NCI-H524 treated with DMSO at 0.1 percent for 48 hours (cell line): ENCODE data around the gene CDC37L1.

Source experiments
- DNase-seq: peaks from one replicate; lab custom pipeline; 2025; lab: John Stamatoyannopoulos, UW

The CDC37L1 gene

DNA sequence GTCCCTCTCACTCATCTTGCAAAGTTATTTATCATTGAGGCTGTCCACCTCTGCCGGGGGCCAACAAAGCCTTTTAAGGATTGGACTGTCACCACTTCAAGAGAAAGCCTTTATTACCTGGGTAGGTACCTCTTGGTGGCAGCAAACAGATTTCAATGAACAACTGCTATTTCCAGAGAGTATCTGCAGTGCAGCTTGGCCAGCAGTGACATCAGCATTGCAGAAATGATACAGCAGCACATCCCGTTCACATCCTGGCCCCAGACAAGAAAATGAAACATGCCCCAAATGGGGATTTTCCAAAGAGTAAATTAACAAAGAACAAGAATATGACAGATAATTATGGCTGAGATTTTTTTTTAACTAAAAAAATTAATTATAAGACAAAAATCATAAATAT is 10.8 kb upstream of the CDC37L1 start:
- DNase-seq = no peak

DNA sequence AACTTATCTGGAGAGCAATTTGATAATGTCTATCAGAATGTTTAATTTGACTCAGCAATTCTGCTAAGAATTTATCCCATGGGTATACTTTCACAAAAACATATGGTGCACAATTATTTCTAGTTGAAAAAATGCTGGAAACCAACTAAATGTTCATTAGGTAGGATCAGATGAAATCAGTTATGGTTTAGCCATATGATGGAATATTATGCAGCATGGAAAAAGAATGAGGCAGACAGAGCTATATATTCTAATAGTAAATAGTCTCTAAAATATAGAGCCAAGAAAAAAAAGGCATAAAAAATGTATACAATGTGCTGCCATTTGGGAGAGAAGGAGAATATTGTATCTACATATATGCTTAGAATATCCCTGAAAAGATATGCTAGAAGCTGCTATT is 9.5 kb upstream of the CDC37L1 start:
- DNase-seq = no peak

DNA sequence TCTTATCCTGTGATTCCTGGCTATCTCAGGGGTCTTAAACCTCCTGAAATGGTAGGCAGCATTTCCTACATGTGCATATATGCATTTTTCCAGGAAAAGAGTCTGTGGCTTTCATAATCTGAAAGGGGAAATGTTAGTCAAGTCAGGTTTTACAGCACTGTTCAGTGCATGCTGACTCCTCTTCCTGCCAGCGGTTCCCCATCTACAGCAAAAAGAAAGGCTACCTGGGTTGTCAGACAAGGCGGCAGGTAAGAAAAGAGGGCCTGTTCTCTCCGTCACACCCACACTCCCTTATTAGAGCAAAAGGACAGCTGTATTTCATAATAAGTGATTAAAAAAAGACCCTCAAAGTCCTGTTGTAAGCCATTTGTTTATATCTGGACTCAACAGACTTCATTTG is 8.8 kb upstream of the CDC37L1 start:
- no peak for DNase-seq

DNA sequence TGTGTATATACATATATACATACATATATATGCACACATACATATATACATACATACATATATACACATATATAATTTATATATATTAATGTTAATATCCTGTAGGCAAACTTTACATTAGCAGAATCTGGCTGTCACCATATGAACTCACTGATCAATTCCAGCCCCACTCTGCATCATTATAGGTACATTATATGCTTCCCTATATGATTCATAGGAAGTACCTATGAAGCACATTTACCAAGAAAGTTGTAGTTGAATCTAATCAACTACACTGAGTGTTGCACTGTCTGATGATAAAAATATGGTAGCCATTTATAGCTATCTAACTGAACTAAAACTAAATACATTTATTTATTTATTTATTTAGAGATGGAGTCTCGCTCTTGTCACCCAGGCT is 7.6 kb upstream of the CDC37L1 start:
- no peak for DNase-seq

DNA sequence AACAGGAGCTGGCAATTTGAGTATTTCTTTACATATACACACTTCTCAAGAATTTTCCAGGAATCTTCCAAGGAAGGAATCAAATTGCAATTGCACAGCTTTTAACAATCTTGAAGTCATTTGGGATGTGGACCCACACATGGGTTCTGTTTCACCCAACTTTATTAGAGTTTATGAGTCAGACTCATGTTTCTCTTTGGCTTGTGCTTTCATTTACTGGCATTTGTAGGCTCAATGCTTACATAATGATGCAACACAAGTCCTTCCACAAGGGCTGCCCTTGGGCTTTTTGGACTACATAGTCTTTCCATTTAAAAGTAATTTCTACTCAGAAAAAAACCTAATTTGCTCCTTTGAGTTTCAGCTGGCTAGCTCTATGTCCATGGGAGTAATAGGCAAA is 4.6 kb upstream of the CDC37L1 start:
- DNase-seq = no peak

DNA sequence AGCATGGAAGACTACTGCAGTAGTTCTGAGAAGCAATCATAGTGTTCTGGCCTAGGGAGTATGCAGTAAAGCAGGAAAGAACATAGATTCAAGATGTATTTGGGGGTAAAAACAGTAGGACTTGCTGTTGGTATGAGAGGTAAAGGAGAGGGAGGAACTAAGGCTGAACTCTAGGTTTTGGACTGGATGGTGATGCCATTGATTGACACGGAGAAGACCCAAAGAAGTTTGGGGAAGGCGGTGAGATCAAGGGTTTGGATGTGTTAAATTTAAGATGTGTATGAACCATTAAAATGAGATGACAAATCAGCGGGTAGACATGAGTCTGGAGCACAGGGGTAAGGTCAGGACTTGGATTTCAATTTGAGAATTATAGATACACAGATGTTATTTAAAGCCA is 2.0 kb upstream of the CDC37L1 start:
- no peak for DNase-seq

DNA sequence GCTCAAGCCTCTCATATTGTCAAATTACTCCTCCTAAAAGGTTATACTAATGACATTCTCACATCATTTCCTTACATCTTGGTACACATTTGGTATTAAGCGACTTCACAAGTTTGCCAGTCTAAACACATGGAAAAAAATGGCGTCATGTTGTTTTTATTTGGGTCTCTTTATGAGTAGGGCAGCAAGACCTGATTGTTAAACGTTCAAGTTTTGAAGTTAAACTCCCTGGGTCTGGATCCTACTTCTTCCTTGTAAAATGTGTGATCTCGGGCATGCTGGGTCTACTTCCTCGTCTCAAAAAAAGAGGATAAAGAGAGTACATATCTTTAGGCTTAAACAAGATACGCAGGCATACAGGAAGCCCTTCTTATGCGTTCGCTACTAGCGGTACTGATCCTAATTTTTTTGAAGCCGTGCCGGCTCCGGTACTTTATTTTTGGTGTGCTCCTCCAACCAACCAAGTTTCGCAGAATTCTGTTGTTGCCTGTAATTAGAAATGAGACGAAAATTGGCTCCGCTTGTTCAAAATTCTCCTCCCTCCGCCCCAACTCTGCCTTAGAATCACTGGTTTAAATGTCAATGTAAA is 596 bp upstream of the CDC37L1 start:
- DNase-seq = no peak

DNA sequence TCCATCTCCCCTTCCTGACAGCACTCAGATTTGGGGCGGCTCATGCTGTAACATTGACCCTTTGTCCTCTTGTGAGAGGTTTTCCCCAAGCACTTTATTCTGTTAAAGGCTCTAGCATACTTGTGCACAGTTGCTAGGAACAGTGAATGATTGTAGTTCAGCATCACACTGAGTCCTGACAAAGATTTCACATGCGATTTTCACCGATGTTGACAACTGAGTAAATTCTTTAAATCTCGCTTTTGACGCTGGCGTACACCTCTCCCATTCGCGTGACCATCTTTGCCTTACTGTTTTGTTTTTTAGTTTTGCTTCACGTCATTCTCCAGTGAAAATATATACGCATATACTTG is 780 bp downstream of the CDC37L1 start:
- DNase-seq = no peak

DNA sequence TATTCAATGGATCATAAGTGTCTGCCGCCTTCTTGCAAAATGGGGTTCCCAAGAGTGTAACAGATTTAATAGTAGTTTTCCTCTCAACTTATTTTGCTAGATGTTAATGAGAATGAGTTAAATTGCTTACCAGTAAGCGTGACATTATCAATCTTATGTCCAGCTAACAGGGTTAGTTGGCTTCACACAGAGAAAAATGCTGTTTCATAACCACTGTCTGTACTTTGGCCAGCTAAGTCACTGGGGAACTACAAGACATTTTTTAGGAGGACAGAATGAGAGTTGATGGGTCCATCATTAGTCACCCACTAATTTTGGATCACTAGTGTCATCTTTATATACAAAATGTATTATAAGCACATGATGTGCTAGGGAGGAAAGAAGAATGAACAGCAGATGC is 1.4 kb downstream of the CDC37L1 start:
- DNase-seq = no peak

DNA sequence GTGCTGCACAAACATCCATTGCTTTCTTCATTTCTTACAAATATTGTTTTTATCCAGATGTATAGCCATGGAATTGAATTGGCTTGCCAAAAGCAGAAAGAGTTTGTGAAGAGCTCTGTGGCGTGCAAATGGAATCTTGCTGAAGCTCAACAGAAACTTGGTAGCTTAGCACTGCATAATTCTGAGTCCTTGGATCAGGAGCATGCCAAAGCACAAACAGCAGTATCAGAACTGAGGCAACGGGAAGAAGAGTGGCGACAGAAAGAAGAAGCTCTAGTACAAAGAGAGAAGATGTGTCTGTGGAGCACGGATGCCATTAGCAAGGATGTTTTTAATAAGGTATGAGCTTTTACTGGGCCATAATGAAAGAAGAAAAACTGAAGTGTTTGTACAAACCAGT is 5.5 kb downstream of the CDC37L1 start:
- DNase-seq = no peak

DNA sequence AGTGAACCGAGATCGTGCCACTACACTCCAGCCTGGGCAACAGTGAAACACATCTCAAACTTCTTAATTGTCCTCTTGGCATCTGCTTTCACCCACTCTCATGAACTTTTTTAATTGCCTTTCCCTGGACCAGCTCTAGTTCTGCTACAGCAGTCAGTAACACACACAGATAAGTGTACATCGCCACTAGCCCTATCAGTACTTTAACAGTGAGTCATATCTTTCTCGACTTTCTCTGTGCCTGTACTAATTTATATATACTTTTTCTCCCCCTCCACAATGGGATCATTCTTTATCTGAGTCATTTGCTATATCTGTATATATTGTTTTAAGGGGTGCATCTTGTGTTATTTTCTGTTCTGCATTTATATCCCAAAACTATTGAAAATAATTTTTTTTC is 6.7 kb downstream of the CDC37L1 start:
- no peak for DNase-seq

DNA sequence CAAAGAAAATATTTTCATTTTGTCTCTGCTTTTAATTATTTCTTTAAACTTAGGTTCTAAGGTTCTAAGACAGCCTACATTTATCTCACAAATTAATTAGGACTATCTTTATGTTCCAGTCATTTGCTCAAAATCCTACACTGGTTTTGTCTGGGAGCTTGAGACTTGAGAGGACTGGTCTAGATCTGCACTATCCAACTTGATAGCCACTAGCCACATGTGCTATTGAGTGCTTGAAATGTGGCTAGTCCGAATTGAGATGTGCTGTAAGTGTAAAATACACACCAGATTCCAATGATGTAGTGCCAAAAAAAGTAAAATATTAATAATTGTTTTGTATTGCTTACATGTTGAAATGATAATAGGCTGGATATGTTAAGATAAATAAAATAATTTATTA is 7.2 kb downstream of the CDC37L1 start:
- DNase-seq = no peak

DNA sequence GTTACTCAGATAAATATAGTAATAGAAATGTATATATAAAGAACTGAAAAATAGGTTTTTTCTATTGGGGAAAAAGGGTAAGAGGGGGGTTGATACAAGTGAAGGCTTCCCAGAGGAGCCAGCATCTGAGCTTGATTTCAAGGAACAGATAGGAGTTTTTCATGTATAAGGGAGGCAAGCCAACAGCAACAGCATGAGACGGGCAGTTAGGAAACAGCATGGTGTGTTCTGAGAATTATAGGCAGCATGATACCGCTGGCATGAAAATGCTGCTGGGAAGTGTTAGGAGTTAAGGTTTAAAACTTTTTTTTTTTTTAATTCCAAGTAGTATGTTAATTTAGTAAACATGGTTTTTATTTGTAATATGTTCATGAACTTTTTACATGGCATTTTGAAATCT is 9.7 kb downstream of the CDC37L1 start:
- no peak for DNase-seq

DNA sequence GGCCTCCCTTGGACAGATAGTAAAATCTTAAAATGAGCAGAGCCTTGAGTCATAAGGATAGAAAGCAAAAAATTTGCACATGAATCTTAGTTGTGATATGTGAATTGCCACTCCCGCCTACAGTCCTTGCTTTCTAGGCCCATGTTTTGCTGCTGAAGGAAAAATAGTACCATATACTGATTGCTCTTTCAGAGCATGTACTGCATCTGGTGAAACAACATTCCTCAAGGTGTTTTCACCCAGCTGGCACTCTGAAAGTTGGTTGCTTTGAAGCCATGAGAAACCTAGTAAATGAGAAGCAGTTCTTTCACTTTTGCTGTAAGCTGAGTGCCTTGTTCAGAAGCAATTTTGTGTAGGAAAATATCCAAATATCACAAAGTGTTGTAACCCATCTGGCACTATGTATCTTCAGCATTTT is 10.3 kb downstream of the CDC37L1 start:
- no peak for DNase-seq

DNA sequence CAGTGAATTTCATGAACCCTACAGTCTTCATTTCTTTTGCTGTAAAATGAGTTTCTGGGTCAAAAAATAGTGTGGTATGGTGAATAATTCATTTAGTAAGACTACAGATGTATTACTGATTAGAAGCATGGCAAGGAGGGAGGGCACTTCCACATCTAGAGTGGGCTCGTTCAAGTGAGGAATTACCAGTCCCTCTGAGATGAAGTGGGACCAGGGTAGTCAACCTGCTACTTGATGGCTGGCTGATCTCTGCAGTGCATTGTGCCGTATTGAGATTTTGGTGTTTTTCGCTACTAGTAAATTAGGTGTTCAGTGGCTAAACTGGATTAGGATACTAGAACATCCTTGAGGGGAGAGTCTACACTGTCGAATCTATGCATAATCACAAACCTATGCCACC is 10.8 kb downstream of the CDC37L1 start:
- no peak for DNase-seq

DNA sequence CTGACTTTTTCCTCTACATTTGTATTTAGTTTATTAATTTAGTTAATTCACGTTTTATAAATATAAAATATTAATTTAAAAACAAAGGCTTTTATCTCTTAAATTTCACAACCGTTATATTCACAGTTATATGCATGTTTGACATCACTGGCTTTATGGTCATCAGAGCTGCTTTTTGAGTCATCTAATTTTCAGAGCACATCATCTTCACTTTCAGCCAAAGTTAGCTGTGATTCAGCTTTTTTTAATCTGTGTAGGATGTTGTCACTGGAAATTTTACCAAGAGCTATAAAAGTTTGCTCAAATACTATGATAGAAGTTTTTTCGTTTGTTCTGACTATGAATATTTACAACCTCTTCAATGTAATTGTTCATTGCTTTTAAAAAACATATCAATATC is 12.4 kb downstream of the CDC37L1 start:
- DNase-seq = no peak

DNA sequence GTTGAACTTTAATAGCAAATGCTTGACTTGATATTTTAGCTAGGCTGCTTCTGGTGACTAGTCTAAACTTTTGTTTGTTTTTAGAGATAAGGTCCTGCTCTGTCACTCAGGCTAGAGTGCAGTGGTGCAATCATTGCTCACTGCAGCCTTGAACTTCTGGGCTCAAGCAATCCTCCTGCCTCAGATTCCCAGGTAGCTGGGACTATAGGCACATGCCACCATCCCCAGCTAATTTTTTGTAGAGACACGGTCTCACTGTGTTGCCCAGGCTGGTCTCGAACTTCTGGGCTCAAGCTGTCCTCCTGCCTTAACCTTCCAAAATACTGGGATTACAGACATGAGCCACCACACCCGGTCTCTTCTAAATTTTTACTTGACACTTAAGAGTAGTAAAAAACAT is 20.7 kb downstream of the CDC37L1 start:
- DNase-seq = no peak

DNA sequence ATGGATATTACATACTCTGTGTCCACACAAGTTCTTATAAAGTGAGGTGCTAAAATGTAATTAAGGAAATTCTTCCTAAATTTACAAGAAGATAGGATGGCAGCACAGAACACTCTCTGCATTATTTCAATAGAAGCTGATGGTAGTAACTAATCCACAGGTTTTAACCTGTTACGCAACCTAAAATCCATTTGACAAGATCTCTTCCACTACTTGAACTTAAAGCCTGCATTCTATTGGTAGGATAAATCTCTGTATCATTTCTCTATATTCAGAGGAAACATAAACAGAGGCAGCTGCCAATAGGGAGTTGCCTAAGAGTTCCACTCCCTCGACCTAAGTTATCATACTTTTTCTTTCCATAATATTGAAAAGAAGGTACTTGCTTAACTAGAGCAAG is 21.6 kb downstream of the CDC37L1 start:
- DNase-seq = no peak

DNA sequence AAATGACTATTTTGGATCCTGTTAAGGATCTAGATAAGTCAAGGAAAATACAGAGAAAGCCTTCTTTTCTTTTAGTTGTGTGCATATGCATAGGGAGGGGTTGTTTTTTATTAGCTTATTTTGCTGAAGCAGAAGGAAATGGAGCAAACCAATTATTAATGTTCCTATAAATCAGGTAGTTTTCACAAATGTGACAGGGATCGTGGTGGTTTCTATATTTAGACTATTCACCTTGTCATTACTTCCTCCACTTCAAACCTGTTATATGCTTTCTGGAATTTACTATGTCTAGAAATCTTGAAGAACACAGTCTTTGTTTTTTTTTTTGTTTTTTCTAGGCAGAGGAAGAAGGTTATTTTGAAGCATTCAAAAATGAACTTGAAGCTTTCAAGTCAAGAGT is 22.2 kb downstream of the CDC37L1 start:
- no peak for DNase-seq

DNA sequence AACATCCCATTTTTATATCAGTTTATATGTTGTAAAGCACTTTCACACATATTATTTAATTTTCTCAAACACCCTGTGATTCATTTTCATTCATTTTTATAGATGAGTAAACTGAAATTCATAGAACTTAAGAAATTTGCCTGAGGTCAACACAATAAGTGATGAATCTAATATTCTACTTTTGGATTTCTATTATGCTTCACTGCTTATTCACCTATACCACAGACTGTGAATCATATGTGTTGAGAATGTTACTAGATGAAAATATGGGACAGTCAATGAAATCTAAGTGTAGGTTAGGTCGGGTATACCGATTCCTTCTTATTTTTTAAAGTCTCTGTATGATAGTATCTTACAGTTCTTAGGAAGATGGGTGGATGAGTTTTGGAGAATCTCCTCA is 24.8 kb downstream of the CDC37L1 start:
- no peak for DNase-seq

DNA sequence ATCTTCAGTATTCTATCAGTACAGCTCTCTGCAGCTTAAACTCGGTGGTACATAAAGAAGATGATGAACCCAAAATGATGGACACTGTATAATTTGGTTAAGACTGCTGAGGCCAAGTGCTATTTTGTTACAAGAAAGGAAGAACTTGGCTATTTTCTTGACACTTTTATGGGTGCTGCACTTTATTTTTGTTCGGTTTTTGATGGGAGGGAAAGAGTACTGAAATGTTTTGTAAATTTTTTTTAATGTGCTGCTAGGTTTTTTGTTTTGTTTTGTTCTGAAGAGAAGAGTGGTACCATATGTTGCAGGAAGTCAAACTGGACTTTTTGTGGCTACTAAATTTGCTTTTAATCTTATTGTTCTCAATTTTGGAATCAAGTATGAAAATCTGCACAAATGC is 26.7 kb downstream of the CDC37L1 start:
- no peak for DNase-seq

DNA sequence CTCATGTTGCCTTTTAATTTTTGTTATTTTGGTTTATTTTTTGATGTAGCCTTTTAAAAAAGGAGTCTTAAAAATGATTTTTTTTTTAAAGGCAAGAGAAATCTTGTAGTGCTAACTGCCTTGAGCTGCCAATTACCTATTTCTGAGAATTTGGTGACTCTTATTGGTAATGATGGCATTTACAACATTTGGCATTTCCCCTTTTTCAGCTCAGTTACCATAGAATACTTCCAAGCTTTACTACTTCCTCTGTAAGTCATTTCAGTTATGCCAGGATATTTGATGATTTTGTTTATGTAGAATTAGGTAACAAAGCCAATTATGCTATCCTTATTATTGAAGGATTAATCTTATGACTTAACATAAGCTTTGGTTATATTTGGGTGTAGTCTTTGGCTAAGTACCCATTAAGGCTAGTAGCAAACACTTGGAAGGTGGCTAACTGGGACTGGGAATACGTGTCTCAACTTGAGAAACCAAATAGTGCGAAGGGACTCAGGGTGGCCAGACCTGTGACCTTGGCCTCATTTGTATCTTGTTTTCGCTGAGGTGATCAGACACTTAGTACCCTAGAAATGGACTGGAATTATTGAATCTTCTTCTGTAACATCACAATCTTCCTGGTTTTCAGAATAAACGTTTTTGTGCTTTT is 27.7 kb downstream of the CDC37L1 start:
- no peak for DNase-seq

DNA sequence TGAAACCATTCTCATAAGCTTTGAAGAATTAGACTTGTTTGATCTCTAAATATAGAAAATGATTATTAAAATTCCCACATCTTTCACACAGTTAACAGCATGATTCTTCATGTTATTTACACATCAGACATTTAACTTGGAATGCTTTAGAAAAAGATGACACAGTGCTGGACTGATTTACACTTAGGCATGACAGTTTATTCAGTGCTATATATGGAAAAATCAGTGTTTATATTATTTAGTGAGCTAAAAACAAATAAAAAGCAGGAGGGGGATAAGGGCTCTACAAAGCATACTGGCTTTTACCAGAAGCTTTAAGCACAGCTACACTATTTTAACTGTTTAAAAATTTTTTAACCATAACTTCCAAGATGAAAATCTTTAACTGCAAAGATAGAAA is 30.0 kb downstream of the CDC37L1 start:
- no peak for DNase-seq

DNA sequence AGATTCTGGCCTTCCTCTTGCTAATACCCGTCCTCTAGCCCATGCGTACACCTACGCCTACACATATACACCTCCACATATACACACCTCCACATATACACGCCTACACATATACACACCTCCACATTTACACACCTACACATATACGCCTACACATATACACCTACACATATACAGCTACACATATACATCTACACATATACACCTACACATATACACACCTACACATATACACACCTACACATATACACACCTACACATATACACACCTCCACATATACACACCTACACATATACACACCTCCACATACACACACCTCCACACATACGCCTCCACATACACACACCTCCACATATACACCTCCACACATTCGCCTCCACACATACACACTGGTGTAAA is 34.5 kb downstream of the CDC37L1 start:
- no peak for DNase-seq
